HG03469 (cell line): ENCODE results near the gene OPA1.
"Not testable (repeated sequence)": the region's sequence is repeated elsewhere in the genome, so short reads cannot be mapped to it uniquely, and the experiment has no call there.

ENCODE experiments used
- ATAC-seq: cut with Tn5 transposase; IDR thresholded peaks from one replicate; pipeline ENCODE4 v1.9.1; 2021; ENCODE audit warnings: mild to moderate bottlenecking, moderate library complexity, moderate number of reproducible peaks; ENCODE audit not compliant: unreplicated experiment

The OPA1 gene

GRCh38 chr3:193589129-193589528, 3.9 kb upstream of the OPA1 start:
- no peak for ATAC-seq

- no peak for ATAC-seq
These were observed 3.4 kb upstream of the OPA1 start for GRCh38 chr3:193589616-193590015.

- ATAC-seq: no peak
These were observed 2.7 kb upstream of the OPA1 start for GRCh38 chr3:193590088-193590856.

GRCh38 chr3:193593668-193594030, 641 bp downstream of the OPA1 start:
- no peak for ATAC-seq

- no peak for ATAC-seq
These were observed 2.1 kb downstream of the OPA1 start for GRCh38 chr3:193594946-193595689.

- ATAC-seq: no peak
These were observed 3.0 kb downstream of the OPA1 start for GRCh38 chr3:193595939-193596487.

GRCh38 chr3:193598202-193598601, 5.2 kb downstream of the OPA1 start:
- no peak for ATAC-seq

GRCh38 chr3:193599393-193599792, 6.4 kb downstream of the OPA1 start:
- ATAC-seq: no peak

- peak; percentile 58 for ATAC-seq
These were observed 12.9 kb downstream of the OPA1 start for GRCh38 chr3:193605876-193606275.

- not testable (repeated sequence) for ATAC-seq
These were observed 13.9 kb downstream of the OPA1 start for GRCh38 chr3:193606892-193607291.

GRCh38 chr3:193610516-193610915, 17.5 kb downstream of the OPA1 start:
- not testable (repeated sequence) for ATAC-seq

GRCh38 chr3:193614430-193614829, 21.4 kb downstream of the OPA1 start:
- ATAC-seq: no peak

- no peak for ATAC-seq
These were observed 24.6 kb downstream of the OPA1 start for GRCh38 chr3:193617628-193618027.

GRCh38 chr3:193620057-193620456, 27.0 kb downstream of the OPA1 start:
- ATAC-seq: no peak

GRCh38 chr3:193620650-193621049, 27.6 kb downstream of the OPA1 start:
- peak; percentile 79 for ATAC-seq

GRCh38 chr3:193621127-193621526, 28.1 kb downstream of the OPA1 start:
- ATAC-seq: no peak

GRCh38 chr3:193630005-193630404, 37.0 kb downstream of the OPA1 start:
- no peak for ATAC-seq

GRCh38 chr3:193637831-193638230, 44.8 kb downstream of the OPA1 start:
- ATAC-seq: no peak

- no peak for ATAC-seq
These were observed 45.8 kb downstream of the OPA1 start for GRCh38 chr3:193638833-193639232.

- ATAC-seq: no peak
These were observed 47.2 kb downstream of the OPA1 start for GRCh38 chr3:193640165-193640715.

- ATAC-seq: no peak
These were observed 47.9 kb downstream of the OPA1 start for GRCh38 chr3:193640728-193641439.
